ENCODE data around the gene DMRT1. TPM values are rescaled to one million over a fixed set of nuclear protein-coding genes. Genes with fewer than 3 reads are reported as not detected.

The DMRT1 gene
- total RNA-seq, 2 donors from 2014 or later: not detected

- no peaks in the 10 kb centered on the region for H3K9me3 ChIP-seq (ENCODE audit: control insufficient read depth, low read length)
- no peaks in the 10 kb centered on the region for H3K36me3 ChIP-seq (ENCODE audit: control insufficient read depth, insufficient read depth, low read length)
- no peak for DNase-seq
- TF ChIP-seq, protein P1, sequence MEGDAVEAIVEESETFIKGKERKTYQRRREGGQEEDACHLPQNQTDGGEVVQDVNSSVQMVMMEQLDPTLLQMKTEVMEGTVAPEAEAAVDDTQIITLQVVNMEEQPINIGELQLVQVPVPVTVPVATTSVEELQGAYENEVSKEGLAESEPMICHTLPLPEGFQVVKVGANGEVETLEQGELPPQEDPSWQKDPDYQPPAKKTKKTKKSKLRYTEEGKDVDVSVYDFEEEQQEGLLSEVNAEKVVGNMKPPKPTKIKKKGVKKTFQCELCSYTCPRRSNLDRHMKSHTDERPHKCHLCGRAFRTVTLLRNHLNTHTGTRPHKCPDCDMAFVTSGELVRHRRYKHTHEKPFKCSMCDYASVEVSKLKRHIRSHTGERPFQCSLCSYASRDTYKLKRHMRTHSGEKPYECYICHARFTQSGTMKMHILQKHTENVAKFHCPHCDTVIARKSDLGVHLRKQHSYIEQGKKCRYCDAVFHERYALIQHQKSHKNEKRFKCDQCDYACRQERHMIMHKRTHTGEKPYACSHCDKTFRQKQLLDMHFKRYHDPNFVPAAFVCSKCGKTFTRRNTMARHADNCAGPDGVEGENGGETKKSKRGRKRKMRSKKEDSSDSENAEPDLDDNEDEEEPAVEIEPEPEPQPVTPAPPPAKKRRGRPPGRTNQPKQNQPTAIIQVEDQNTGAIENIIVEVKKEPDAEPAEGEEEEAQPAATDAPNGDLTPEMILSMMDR (conservative IDR thresholded peaks at IDR 0.05): no peak
- no peaks in the 10 kb centered on the region for H3K4me1 ChIP-seq (ENCODE audit: control insufficient read depth, insufficient read depth, low read length)
- Mint-ChIP-seq H3K27me3 (ENCODE audit: insufficient read depth) (peaks cover 28% of the 10 kb centered on the region), H3K9me3 (no peaks in the 10 kb centered on the region), H3K27ac (no peak overlapping the region), H3K4me3 (no peak overlapping the region), H3K4me1 (peaks cover 11% of the 10 kb centered on the region), H3K36me3 (ENCODE audit: low read depth) (no peaks in the 10 kb centered on the region)
- WGBS, 2 experiments (ENCODE audit: insufficient coverage in 1 of 2, insufficient read length in 1 of 2): 72 to 90% methylated on average over 2 to 6 of the region's 6 CpGs
- H3K4me3 ChIP-seq (ENCODE audit: low read length): no peak overlapping the region
- no peak overlapping the region for H3K9ac ChIP-seq (ENCODE audit: extremely low read depth, low read length, poor library complexity, severe bottlenecking)
- peaks cover 18% of the 10 kb centered on the region for H3K27me3 ChIP-seq (ENCODE audit: control insufficient read depth, insufficient read depth, low read length, poor library complexity, severe bottlenecking)
- no peak overlapping the region for H3K27ac ChIP-seq (ENCODE audit: low read depth, low read length)
Observed at GRCh38 chr9:905906-906305, 64.4 kb downstream of the DMRT1 start.

GRCh38 chr9:908536-909205 lies 67.2 kb downstream of the DMRT1 start:
- H3K4me3 Mint-ChIP-seq: no peak overlapping the region
- no peaks in the 10 kb centered on the region for H3K9me3 Mint-ChIP-seq
- Histone ChIP-seq H3K9ac (ENCODE audit: extremely low read depth, low read length, poor library complexity, severe bottlenecking) (no peak overlapping the region), H3K27ac (ENCODE audit: low read depth, low read length) (no peak overlapping the region), H3K4me3 (ENCODE audit: low read length) (no peak overlapping the region), H3K27me3 (ENCODE audit: control insufficient read depth, insufficient read depth, low read length, poor library complexity, severe bottlenecking) (peaks cover 18% of the 10 kb centered on the region), H3K4me1 (ENCODE audit: control insufficient read depth, insufficient read depth, low read length) (no peaks in the 10 kb centered on the region), H3K9me3 (ENCODE audit: control insufficient read depth, low read length) (no peaks in the 10 kb centered on the region), H3K36me3 (ENCODE audit: control insufficient read depth, insufficient read depth, low read length) (no peaks in the 10 kb centered on the region)
- peaks cover 32% of the 10 kb centered on the region for H3K27me3 Mint-ChIP-seq (ENCODE audit: insufficient read depth)
- TF ChIP-seq, protein P1 (conservative IDR thresholded peaks at IDR 0.05): no peak
- WGBS, 2 experiments (ENCODE audit: insufficient coverage in 1 of 2, insufficient read length in 1 of 2): 34 to 36% methylated on average over 3 to 10 of the region's 10 CpGs
- H3K27ac Mint-ChIP-seq: no peak overlapping the region
- H3K4me1 Mint-ChIP-seq: peaks cover 11% of the 10 kb centered on the region
- peak; percentile 71 for DNase-seq
- no peaks in the 10 kb centered on the region for H3K36me3 Mint-ChIP-seq (ENCODE audit: low read depth)

GRCh38 chr9:911005-911404 lies 69.5 kb downstream of the DMRT1 start:
- peaks cover 15% of the 10 kb centered on the region for H3K27me3 ChIP-seq (ENCODE audit: control insufficient read depth, insufficient read depth, low read length, poor library complexity, severe bottlenecking)
- Mint-ChIP-seq H3K27me3 (ENCODE audit: insufficient read depth) (peaks cover 30% of the 10 kb centered on the region), H3K27ac (no peak overlapping the region)

More at GRCh38 chr9:911005-911404, 69.5 kb downstream of the DMRT1 start:
- Histone ChIP-seq H3K4me1 (ENCODE audit: control insufficient read depth, insufficient read depth, low read length) (no peaks in the 10 kb centered on the region), H3K27ac (ENCODE audit: low read depth, low read length) (no peak overlapping the region), H3K9ac (ENCODE audit: extremely low read depth, low read length, poor library complexity, severe bottlenecking) (no peak overlapping the region), H3K36me3 (ENCODE audit: control insufficient read depth, insufficient read depth, low read length) (no peaks in the 10 kb centered on the region), H3K9me3 (ENCODE audit: control insufficient read depth, low read length) (no peaks in the 10 kb centered on the region), H3K4me3 (ENCODE audit: low read length) (no peak overlapping the region)
- WGBS, 2 experiments (ENCODE audit: insufficient coverage in 1 of 2, insufficient read length in 1 of 2): 79% methylated on average over 4 of the region's 4 CpGs; no CpG with 5 or more reads in 1 of the 2 experiments
- H3K9me3 Mint-ChIP-seq: no peaks in the 10 kb centered on the region
- TF ChIP-seq, protein P1 (conservative IDR thresholded peaks at IDR 0.05): peak; percentile 73
- H3K4me1 Mint-ChIP-seq: peaks cover 11% of the 10 kb centered on the region
- no peaks in the 10 kb centered on the region for H3K36me3 Mint-ChIP-seq (ENCODE audit: low read depth)
- DNase-seq: peak; percentile 80
- no peak overlapping the region for H3K4me3 Mint-ChIP-seq

All from endodermal cell (in vitro differentiated cells).